Urinary bladder (tissue), 4 donors: ENCODE measurements around the gene RNF115. TPM values are rescaled to one million over a fixed set of nuclear protein-coding genes. Genes with fewer than 3 reads are reported as not detected.
A peak's percentile ranks its signal among the peaks of the same experiment; 100 is the strongest.
"Not testable (repeated sequence)": the region's sequence is repeated elsewhere in the genome, so short reads cannot be mapped to it uniquely, and the experiment has no call there.

ENCODE experiments used
- DNase-seq: peaks from one replicate; pipeline ENCODE4 v3.0.0-alpha.2; 2015; ENCODE audit errors: extremely low spot score
- H3K27ac ChIP-seq: one replicate; pipeline ENCODE4 v1.5.1; 2013; ENCODE audit warnings: low read depth, mild to moderate bottlenecking, moderate library complexity
- H3K36me3 ChIP-seq: one replicate; pipeline ENCODE4 v1.6.1; 2013; ENCODE audit warnings: mild to moderate bottlenecking, moderate library complexity; ENCODE audit not compliant: insufficient read depth
- H3K4me1 ChIP-seq: one replicate; pipeline ENCODE4 v1.6.1; 2013; ENCODE audit warnings: mild to moderate bottlenecking, moderate library complexity; ENCODE audit not compliant: insufficient read depth
- H3K4me3 ChIP-seq: one replicate; pipeline ENCODE4 v1.5.1; 2013; ENCODE audit warnings: low read depth, low read length
- WGBS: extraction: QIAGEN DNeasy Blood & Tissue Kit; methylation state at CpG from one replicate; pipeline ENCODE4 v1.1.7; 2013; 5-methylcytosine and 5-hydroxymethylcytosine counted together
- polyA plus RNA-seq: library from polyadenylated mRNA; stranded (reverse); fragments of 200-250 nt; gene quantifications from one replicate; pipeline ENCODE4 v1.2.3, GENCODE V29; 2013
- total RNA-seq: library from RNA; depleted of rRNA; stranded (reverse); fragments of >200 nt; gene quantifications from one replicate; pipeline ENCODE4 v1.2.3, GENCODE V29; 2014
- donor health status: healthy with polysubstance abuse.
- donor health status: healthy.

RNF115 gene
- total and polyA plus RNA-seq, 2 donors: 9.1 to 32.4 TPM

- Histone ChIP-seq H3K36me3 (peaks cover 7% of the 10 kb centered on the region), H3K4me1 (no peaks in the 10 kb centered on the region), H3K27ac (no peak overlapping the region), H3K4me3 (peak overlapping the region; percentile 31)
- no peak for DNase-seq
- WGBS: 57% methylated on average over 3 of the region's 3 CpGs
Measured at GRCh38 chr1:145846201-145846612, 22.3 kb upstream of the RNF115 start.

GRCh38 chr1:145845514-145846161, 21.7 kb upstream of the RNF115 start, which contains the start of gene NUDT17:
NUDT17 (plus strand) TSS chr1:145845630; CDS start chr1:145845641, 11 bp downstream.
- under 1% methylated on average over 50 of the region's 50 CpGs for WGBS
- Histone ChIP-seq H3K4me1 (no peaks in the 10 kb centered on the region), H3K4me3 (peak within 1 kb of the TSS; percentile 31), H3K27ac (peak within 1 kb of the TSS; percentile 38), H3K36me3 (peaks cover 9% of the 10 kb centered on the region)
- DNase-seq: no peak

DNA sequence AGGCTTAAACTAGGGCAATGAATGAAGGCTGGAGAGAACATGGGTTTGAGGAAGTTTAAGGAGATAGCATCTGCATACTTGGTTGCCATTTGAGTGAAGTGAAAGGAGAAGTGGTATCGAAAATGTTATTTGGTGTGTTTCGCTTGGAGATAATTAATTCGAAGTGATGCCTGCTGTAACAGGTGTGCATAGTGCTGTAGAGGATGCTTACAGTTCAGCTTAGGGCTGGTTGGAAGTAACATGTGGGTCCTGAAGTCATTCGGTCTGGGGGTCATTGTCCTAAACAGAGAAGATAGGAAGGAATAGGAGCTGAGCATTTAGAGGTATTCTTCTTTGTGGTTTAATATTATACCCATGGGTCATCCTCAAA, 21.2 kb upstream of the RNF115 start:
- Histone ChIP-seq H3K4me3 (peak overlapping the region; percentile 31), H3K4me1 (no peaks in the 10 kb centered on the region), H3K36me3 (peaks cover 4% of the 10 kb centered on the region), H3K27ac (peak overlapping the region; percentile 38)
- no peak for DNase-seq
- WGBS: 11% methylated on average over 4 of the region's 4 CpGs

GRCh38 chr1:145843031-145843430, 19.1 kb upstream of the RNF115 start:
- WGBS: 92% methylated on average over 3 of the region's 3 CpGs
- Histone ChIP-seq H3K4me3 (no peak overlapping the region), H3K27ac (no peak overlapping the region), H3K36me3 (peaks cover 6% of the 10 kb centered on the region), H3K4me1 (no peaks in the 10 kb centered on the region)
- no peak for DNase-seq

DNA sequence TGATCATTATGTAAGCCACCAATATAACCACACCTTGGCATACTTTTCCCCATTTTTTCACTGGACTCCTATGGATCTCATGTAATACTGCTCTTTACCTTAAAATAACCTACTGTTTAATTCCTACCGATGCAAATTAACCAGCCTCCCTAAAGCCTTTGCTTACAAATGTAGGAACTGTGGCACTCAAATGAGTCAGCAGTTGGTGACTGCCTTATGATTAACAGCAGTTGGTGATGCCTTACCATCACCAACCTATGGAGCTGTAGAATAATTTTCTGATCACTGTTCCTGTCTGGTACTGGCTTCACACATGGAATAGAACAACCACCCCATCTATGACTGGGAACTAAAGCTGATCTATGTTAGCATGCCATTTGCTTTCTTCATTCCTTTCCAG, 13.8 kb upstream of the RNF115 start:
- no peaks in the 10 kb centered on the region for H3K4me1 ChIP-seq
- 90% methylated on average over 1 of the region's 1 CpG for WGBS
- no peak overlapping the region for H3K27ac ChIP-seq
- no peak for DNase-seq
- H3K4me3 ChIP-seq: no peak overlapping the region
- peaks cover 27% of the 10 kb centered on the region for H3K36me3 ChIP-seq

DNA sequence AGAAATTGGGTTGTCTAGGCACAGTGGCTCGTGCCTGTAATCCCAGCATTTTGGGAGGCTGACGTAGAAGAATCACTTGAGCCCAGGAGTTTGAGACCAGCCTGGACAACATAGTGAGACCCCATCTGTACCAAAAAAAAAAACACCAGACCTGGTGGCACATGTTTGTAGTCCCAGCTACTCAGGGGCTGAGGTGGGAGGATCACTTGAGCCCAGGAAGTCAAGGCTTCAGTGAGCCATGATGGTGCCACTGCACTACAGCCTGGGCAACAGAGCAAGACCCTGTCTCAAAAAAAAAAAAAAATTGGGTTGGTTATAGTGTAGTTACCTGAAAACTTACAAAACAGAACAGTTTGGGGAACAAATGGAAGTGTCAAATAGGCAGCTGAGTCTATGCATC, 6.9 kb upstream of the RNF115 start:
- H3K27ac ChIP-seq, H3K4me1 ChIP-seq, H3K4me3 ChIP-seq, DNase-seq: not testable (repeated sequence)
- WGBS: 99% methylated on average over 2 of the region's 2 CpGs
- peaks cover 17% of the 10 kb centered on the region for H3K36me3 ChIP-seq

DNA sequence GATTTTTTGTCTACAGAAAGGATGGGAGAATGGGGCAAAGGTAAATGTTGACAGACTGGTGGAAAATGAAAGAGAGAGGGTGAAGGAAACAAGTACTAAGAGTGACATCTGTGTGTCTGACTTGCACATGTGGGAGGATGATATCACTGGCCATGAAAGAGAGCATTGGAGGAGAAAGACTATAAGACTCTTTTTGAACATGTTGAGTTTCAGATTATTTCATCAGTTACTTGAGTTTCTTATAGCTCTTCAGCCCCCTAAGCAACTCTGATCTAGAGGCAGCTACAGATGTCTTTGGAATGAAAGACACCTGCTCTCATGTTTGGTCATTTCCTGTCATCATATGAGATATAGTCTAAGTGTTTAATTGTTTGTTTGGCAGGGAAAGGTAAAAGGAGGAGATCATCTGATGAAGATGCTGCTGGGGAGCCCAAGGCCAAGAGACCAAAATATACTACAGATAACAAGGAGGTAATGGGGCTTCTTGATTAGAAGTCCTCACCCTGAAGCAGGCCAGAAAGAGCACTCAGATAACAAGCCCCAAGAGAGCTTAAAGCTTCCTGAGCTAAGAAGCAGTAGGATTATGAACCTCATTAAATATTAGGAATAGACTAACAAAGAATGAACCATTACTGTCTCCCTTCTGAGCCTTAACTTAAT, 4.6 kb upstream of the RNF115 start:
- Histone ChIP-seq H3K4me1 (peaks cover 1% of the 10 kb centered on the region), H3K27ac (no peak overlapping the region), H3K36me3 (peaks cover 10% of the 10 kb centered on the region), H3K4me3 (no peak overlapping the region)
- no peak for DNase-seq

DNA sequence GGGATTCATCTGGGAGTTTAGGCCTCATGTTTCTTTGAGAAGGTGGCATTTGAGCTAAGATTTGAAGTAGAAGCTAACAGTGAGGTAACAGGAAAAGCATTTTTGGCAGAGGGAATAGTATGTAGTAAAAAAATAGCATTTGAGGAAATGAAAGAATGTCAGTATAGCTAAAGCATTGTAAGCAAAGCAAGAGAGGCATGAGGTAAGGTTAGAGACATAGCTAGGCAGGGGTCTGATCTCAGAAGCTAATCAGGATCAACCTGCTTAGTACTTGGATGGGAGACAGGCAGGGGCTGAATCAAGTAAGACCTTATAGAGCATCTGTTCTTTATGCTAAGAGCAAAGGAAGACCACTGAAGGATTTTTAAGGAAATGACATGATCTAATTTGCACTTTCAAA, 4.1 kb upstream of the RNF115 start:
- no peak overlapping the region for H3K4me3 ChIP-seq
- DNase-seq: no peak
- H3K4me1 ChIP-seq: peaks cover 1% of the 10 kb centered on the region
- H3K36me3 ChIP-seq: peaks cover 8% of the 10 kb centered on the region
- no peak overlapping the region for H3K27ac ChIP-seq

DNA sequence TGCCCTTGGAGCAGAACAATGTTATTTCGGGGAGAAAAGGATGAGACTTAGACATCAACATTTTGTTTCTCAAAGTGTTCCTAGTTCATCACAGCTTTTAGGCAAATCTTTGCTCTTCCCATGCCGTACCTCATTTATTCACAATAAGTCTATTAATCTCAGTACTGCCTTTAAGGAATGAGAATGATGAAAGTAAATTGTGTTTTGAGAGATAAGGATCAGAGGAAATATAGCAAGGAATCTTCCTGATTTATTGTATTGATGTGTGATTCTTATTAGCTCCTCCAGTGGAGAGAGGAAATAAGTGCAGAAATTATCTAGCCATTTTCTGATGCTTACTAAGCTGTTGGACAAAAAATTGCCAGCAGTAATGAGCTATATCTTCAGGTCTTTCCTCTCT, 2.1 kb upstream of the RNF115 start:
- Histone ChIP-seq H3K27ac (no peak overlapping the region), H3K4me1 (peaks cover 1% of the 10 kb centered on the region), H3K36me3 (peaks cover 8% of the 10 kb centered on the region), H3K4me3 (no peak overlapping the region)
- no peak for DNase-seq
- 92% methylated on average over 2 of the region's 2 CpGs for WGBS

GRCh38 chr1:145824499-145824842, 576 bp upstream of the RNF115 start:
- H3K4me3 ChIP-seq: peak overlapping the region; percentile 65
- DNase-seq: no peak
- peaks cover 1% of the 10 kb centered on the region for H3K4me1 ChIP-seq
- under 1% methylated on average over 7 of the region's 7 CpGs for WGBS
- peak overlapping the region; percentile 54 for H3K27ac ChIP-seq
- H3K36me3 ChIP-seq: peaks cover 8% of the 10 kb centered on the region

- H3K27ac ChIP-seq, H3K36me3 ChIP-seq, H3K4me1 ChIP-seq, H3K4me3 ChIP-seq, DNase-seq: not testable (repeated sequence)
- 11% methylated on average over 4 of the region's 16 CpGs for WGBS
Measured at GRCh38 chr1:145822779-145823331, 1.0 kb downstream of the RNF115 start.

- not testable (repeated sequence) for H3K4me3 ChIP-seq, DNase-seq, H3K27ac ChIP-seq, H3K36me3 ChIP-seq, H3K4me1 ChIP-seq
- WGBS: 59% methylated on average over 4 of the region's 6 CpGs
Measured at GRCh38 chr1:145818095-145818494, 5.8 kb downstream of the RNF115 start.

- not testable (repeated sequence) for H3K4me3 ChIP-seq, H3K4me1 ChIP-seq, DNase-seq, H3K36me3 ChIP-seq, H3K27ac ChIP-seq
- WGBS: 55% methylated on average over 5 of the region's 6 CpGs
Measured at GRCh38 chr1:145812977-145813810, 10.7 kb downstream of the RNF115 start.

DNA sequence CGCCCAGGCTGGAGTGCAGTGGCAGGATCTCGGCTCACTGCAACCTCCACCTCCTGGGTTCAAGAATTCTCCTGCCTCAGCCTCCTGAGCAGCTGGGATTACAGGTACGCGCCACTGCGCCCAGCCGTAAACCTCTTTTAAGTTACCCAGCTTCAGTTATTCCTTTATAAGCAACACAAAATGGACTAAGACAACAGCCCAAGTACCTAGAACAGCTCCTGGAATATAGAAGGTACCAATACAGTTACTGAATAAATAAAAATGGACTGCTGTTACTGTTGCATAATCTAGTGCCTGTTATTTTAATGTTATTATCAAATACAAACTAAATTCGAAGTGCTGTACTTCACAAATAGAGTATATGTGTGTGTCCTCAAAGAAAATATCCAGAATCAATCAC, 17.1 kb downstream of the RNF115 start:
- 95% methylated on average over 7 of the region's 7 CpGs for WGBS
- Histone ChIP-seq H3K27ac (no peak overlapping the region), H3K4me3 (no peak overlapping the region), H3K4me1 (no peaks in the 10 kb centered on the region), H3K36me3 (no peaks in the 10 kb centered on the region)
- DNase-seq: no peak
